HepG2 (cell line): Measurements from ENCODE around the gene RSPH4A.
A peak's percentile ranks its signal among the peaks of the same experiment; 100 is the strongest.

Experiments used
- CBX5 ChIP-seq: sonication (generic); formaldehyde crosslinking; IDR thresholded peaks from 2 replicates; pipeline ENCODE4 v1.4.0; 2020; ENCODE audit warnings: missing genetic modification reagents, borderline replicate concordance
- CREB1 ChIP-seq, 2 experiments: fragments of 450-650 bp in 1 of 2; IDR thresholded peaks; 2 replicates each; pipeline ENCODE4 v1.6.1; 2016 to 2017; ENCODE audit warnings: control low read depth in 1 of 2, mild to moderate bottlenecking in 1 of 2, missing compliant biosample characterization in 1 of 2, missing genetic modification characterization in 1 of 2
- CREBL2 ChIP-seq: sonication (generic); formaldehyde crosslinking; IDR thresholded peaks from 2 replicates; pipeline ENCODE4 v1.8.1; 2023; ENCODE audit warnings: missing genetic modification reagents, mild to moderate bottlenecking, borderline replicate concordance
- PAF1 ChIP-seq: IDR thresholded peaks from 2 replicates; pipeline ENCODE4 v1.6.1; 2016; ENCODE audit warnings: missing genetic modification reagents, missing compliant biosample characterization
- TF ChIP-seq, protein P1 (sequence below): IDR thresholded peaks from 2 replicates; pipeline ENCODE4 v1.6.1; 2016
- TF ChIP-seq, protein P2 (sequence below): sonication (generic); formaldehyde crosslinking; IDR thresholded peaks from 2 replicates; pipeline ENCODE4 v1.5.0; 2020; ENCODE audit warnings: mild to moderate bottlenecking, missing genetic modification reagents, moderate library complexity

GRCh38 chr6:116615937-116616736, at the start of gene RSPH4A:
- TF ChIP-seq, protein P1, sequence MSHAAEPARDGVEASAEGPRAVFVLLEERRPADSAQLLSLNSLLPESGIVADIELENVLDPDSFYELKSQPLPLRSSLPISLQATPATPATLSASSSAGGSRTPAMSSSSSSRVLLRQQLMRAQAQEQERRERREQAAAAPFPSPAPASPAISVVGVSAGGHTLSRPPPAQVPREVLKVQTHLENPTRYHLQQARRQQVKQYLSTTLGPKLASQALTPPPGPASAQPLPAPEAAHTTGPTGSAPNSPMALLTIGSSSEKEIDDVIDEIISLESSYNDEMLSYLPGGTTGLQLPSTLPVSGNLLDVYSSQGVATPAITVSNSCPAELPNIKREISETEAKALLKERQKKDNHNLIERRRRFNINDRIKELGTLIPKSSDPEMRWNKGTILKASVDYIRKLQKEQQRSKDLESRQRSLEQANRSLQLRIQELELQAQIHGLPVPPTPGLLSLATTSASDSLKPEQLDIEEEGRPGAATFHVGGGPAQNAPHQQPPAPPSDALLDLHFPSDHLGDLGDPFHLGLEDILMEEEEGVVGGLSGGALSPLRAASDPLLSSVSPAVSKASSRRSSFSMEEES (CRISPR knock-in tag): no peak
- TF ChIP-seq CBX5 (CRISPR knock-in tag) (0 out of 2 replicates have a peak, but pooled peaks have one; percentile 16), CREBL2 (CRISPR knock-in tag) (no peak), CREB1 (IDR thresholded peaks at IDR 0.05) (no peak), CREB1 (CRISPR knock-in tag; IDR thresholded peaks at IDR 0.05) (no peak), PAF1 (CRISPR knock-in tag) (no peak)
- TF ChIP-seq, protein P2, sequence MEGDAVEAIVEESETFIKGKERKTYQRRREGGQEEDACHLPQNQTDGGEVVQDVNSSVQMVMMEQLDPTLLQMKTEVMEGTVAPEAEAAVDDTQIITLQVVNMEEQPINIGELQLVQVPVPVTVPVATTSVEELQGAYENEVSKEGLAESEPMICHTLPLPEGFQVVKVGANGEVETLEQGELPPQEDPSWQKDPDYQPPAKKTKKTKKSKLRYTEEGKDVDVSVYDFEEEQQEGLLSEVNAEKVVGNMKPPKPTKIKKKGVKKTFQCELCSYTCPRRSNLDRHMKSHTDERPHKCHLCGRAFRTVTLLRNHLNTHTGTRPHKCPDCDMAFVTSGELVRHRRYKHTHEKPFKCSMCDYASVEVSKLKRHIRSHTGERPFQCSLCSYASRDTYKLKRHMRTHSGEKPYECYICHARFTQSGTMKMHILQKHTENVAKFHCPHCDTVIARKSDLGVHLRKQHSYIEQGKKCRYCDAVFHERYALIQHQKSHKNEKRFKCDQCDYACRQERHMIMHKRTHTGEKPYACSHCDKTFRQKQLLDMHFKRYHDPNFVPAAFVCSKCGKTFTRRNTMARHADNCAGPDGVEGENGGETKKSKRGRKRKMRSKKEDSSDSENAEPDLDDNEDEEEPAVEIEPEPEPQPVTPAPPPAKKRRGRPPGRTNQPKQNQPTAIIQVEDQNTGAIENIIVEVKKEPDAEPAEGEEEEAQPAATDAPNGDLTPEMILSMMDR: peak; percentile 70
